SU-DHL-6 (cell line): ENCODE results near the gene H2BK1.

Experiments used
- H2AFZ ChIP-seq: fragments of 200-600 bp; sonication (generic); 2 replicates; pipeline ENCODE4 v1.6.1; 2014; ENCODE audit warnings: low read depth, mild to moderate bottlenecking, moderate library complexity, mixed read lengths, antibody characterized with exemption, low read length; ENCODE audit not compliant: severe bottlenecking
- H3F3A ChIP-seq: fragments of 200-600 bp; shearing (Covaris generic); 2 replicates; pipeline ENCODE4 v1.6.0; 2016; ENCODE audit warnings: antibody characterized with exemption, mild to moderate bottlenecking; ENCODE audit not compliant: insufficient read depth
- H3K27ac ChIP-seq: fragments of 200-600 bp; sonication (generic); 2 replicates; pipeline ENCODE4 v1.5.1; 2016; ENCODE audit warnings: low read depth, mild to moderate bottlenecking, low read length, moderate library complexity, mixed read lengths
- H3K27me3 ChIP-seq: fragments of 200-600 bp; sonication (generic), shearing (Covaris generic); 2 replicates; pipeline ENCODE4 v1.6.0; 2014; ENCODE audit warnings: mild to moderate bottlenecking, low read length
- H3K36me3 ChIP-seq: fragments of 200-600 bp; sonication (generic); 2 replicates; pipeline ENCODE4 v1.6.1; 2014; ENCODE audit warnings: mild to moderate bottlenecking, low read length, mixed read lengths
- H3K4me2 ChIP-seq: fragments of 300-600, 200-600 bp; shearing (Covaris generic), sonication (generic); 2 replicates; pipeline ENCODE4 v1.6.0; 2014; ENCODE audit warnings: low read length, low read depth, mild to moderate bottlenecking; ENCODE audit not compliant: poor library complexity, severe bottlenecking
- H3K4me3 ChIP-seq: fragments of 200-600 bp; sonication (generic); 2 replicates; pipeline ENCODE4 v1.5.1; 2014; ENCODE audit warnings: antibody characterized with exemption, low read length, mild to moderate bottlenecking, mixed read lengths; ENCODE audit not compliant: insufficient read depth, poor library complexity, severe bottlenecking
- H3K79me2 ChIP-seq: fragments of 200-600 bp; sonication (generic); 2 replicates; pipeline ENCODE4 v1.6.1; 2014; ENCODE audit warnings: mild to moderate bottlenecking, low read length, moderate library complexity; ENCODE audit not compliant: insufficient read depth
- H3K9ac ChIP-seq: fragments of 200-600 bp; sonication (generic); 2 replicates; pipeline ENCODE4 v1.7.0; 2014; ENCODE audit warnings: mild to moderate bottlenecking, low read length
- H3K9me2 ChIP-seq: fragments of 200-600 bp; sonication (generic); replicated peaks from 2 replicates; pipeline ENCODE4 v1.6.1; 2014; ENCODE audit warnings: low read length; ENCODE audit not compliant: insufficient read depth
- H3K9me3 ChIP-seq: fragments of 200-600 bp; sonication (generic); 2 replicates; pipeline ENCODE4 v1.6.1; 2014; ENCODE audit warnings: low read length, mixed read lengths; ENCODE audit not compliant: insufficient read depth
- H4K20me1 ChIP-seq: fragments of 200-600 bp; sonication (generic); 2 replicates; pipeline ENCODE4 v1.6.1; 2014; ENCODE audit warnings: low read depth, mild to moderate bottlenecking, antibody characterized with exemption, low read length, moderate library complexity, mixed read lengths
- EZH2phosphoT487 ChIP-seq: fragments of 200-600 bp; sonication (generic), shearing (Covaris generic); conservative IDR thresholded peaks from 2 replicates; pipeline ENCODE4 v1.6.1; 2018; ENCODE audit warnings: mild to moderate bottlenecking, antibody characterized with exemption, low read length, moderate library complexity, mixed read lengths
- TF ChIP-seq, protein P1 (sequence below): fragments of 200-600 bp; sonication (generic); IDR thresholded peaks from one replicate; pipeline ENCODE4 v1.5.1; 2017; ENCODE audit warnings: antibody characterized with exemption, mild to moderate bottlenecking, low read length, moderate library complexity; ENCODE audit not compliant: insufficient read depth, poor library complexity, severe bottlenecking

Gene H2BK1

GRCh38 chr7:151249034-151249731, 38.9 kb upstream of the H2BK1 start:
- Histone ChIP-seq H3K4me2 (no peak overlapping the region), H3K4me3 (no peak overlapping the region), H3K27ac (no peak overlapping the region), H3K27me3 (no peaks in the 10 kb centered on the region), H3K9me2 (no peaks in the 10 kb centered on the region), H3K79me2 (no peaks in the 10 kb centered on the region), H3K9ac (no peak overlapping the region), H3K36me3 (no peaks in the 10 kb centered on the region), H3K9me3 (no peaks in the 10 kb centered on the region), H3F3A (no peaks in the 10 kb centered on the region), H2AFZ (no peak overlapping the region), H4K20me1 (no peaks in the 10 kb centered on the region)
- TF ChIP-seq, protein P1, sequence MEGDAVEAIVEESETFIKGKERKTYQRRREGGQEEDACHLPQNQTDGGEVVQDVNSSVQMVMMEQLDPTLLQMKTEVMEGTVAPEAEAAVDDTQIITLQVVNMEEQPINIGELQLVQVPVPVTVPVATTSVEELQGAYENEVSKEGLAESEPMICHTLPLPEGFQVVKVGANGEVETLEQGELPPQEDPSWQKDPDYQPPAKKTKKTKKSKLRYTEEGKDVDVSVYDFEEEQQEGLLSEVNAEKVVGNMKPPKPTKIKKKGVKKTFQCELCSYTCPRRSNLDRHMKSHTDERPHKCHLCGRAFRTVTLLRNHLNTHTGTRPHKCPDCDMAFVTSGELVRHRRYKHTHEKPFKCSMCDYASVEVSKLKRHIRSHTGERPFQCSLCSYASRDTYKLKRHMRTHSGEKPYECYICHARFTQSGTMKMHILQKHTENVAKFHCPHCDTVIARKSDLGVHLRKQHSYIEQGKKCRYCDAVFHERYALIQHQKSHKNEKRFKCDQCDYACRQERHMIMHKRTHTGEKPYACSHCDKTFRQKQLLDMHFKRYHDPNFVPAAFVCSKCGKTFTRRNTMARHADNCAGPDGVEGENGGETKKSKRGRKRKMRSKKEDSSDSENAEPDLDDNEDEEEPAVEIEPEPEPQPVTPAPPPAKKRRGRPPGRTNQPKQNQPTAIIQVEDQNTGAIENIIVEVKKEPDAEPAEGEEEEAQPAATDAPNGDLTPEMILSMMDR, result no peak
- no peak for TF ChIP-seq EZH2phosphoT487

DNA sequence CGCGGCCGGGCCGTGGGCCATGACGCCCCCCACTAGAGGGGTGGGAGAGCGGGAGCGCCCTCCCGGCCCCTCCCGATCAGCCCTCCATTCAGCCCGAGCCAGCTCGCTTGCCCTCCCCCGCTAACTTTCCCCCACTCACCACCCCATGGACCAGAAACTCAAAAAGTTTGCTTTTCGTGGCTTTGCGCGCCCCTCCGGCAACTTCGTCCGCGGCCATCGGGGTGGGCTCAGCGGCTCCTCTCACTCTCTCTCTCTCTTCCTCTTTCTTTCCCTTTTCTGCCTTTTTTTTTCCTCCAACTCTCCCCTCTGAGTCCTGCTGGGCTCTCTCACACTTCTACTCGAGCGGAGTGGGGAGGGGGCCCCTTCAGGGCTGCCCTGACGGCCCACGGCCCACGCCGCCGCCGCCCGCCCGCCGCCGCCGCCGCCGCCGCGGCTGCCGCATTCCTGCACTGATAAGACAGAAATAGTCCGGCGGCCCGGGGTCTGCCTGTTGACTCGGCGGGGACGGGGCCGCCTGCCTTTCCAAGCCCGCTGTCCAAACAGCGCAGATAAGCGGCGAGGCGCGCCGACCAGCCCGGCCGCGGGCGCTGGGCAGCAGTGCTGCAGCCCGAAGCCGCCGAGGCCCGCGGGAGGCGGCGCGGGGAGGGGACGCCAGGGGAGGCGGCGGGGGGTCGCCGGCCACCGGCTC, 38.2 kb upstream of the H2BK1 start, which contains the start of gene SMARCD3:
Gene SMARCD3, minus strand, starts transcription at position 349 of the 688 bp plus-strand sequence. Its CDS starts 132 bp downstream, at position 217.
- no peak within 1 kb of the TSS for H3K27ac ChIP-seq
- no peaks in the 10 kb centered on the region for H3K9me2 ChIP-seq
- H3K79me2 ChIP-seq, result no peaks in the 10 kb centered on the region
- H3F3A ChIP-seq, result no peaks in the 10 kb centered on the region
- TF ChIP-seq EZH2phosphoT487, result peak; percentile 98; the same call in 1 of the 2 replicates
- TF ChIP-seq, protein P1, result no peak
- no peaks in the 10 kb centered on the region for H4K20me1 ChIP-seq
- H2AFZ ChIP-seq, result no peak within 1 kb of the TSS
- no peak within 1 kb of the TSS for H3K9ac ChIP-seq
- H3K4me3 ChIP-seq, result no peak within 1 kb of the TSS
- H3K4me2 ChIP-seq, result peak within 1 kb of the TSS; percentile 18
- no peaks in the 10 kb centered on the region for H3K9me3 ChIP-seq
- no peaks in the 10 kb centered on the region for H3K36me3 ChIP-seq
- H3K27me3 ChIP-seq, result no peaks in the 10 kb centered on the region

GRCh38 chr7:151247611-151248345, 37.5 kb upstream of the H2BK1 start:
- Histone ChIP-seq H3K9me2 (no peaks in the 10 kb centered on the region), H3K27me3 (no peaks in the 10 kb centered on the region), H3K4me2 (no peak overlapping the region), H2AFZ (no peak overlapping the region), H4K20me1 (no peaks in the 10 kb centered on the region), H3K4me3 (no peak overlapping the region), H3F3A (no peaks in the 10 kb centered on the region), H3K9me3 (no peaks in the 10 kb centered on the region), H3K9ac (no peak overlapping the region), H3K36me3 (no peaks in the 10 kb centered on the region), H3K79me2 (no peaks in the 10 kb centered on the region), H3K27ac (no peak overlapping the region)
- TF ChIP-seq EZH2phosphoT487, result no peak
- TF ChIP-seq, protein P1, result no peak
